H9 (cell line): ENCODE measurements around the gene GTF3C1. TPM values are rescaled to one million over a fixed set of nuclear protein-coding genes. Genes with fewer than 3 reads are reported as not detected.

Experiments
- DNase-seq: peaks from one replicate; pipeline ENCODE4 v3.0.0-alpha.2; 2017
- H2AFZ ChIP-seq: one replicate; pipeline ENCODE4 v1.6.1; 2013; ENCODE audit warnings: mild to moderate bottlenecking, low read length, control low read depth, moderate library complexity
- H2AK5ac ChIP-seq: 2 replicates; pipeline ENCODE4 v1.6.1; 2013; ENCODE audit warnings: low read length, control low read depth, mixed read lengths; ENCODE audit not compliant: insufficient read length
- H2BK120ac ChIP-seq: one replicate; pipeline ENCODE4 v1.6.1; 2013; ENCODE audit warnings: low read depth, mild to moderate bottlenecking, low read length, control low read depth, inconsistent platforms; ENCODE audit not compliant: poor library complexity, severe bottlenecking
- H2BK12ac ChIP-seq: 2 replicates; pipeline ENCODE4 v1.6.1; 2013; ENCODE audit warnings: low read length, control low read depth, mixed read lengths, low read depth; ENCODE audit not compliant: insufficient read length
- H2BK15ac ChIP-seq: 2 replicates; pipeline ENCODE4 v1.6.1; 2013; ENCODE audit warnings: low read depth, low read length, control low read depth
- H2BK20ac ChIP-seq: one replicate; pipeline ENCODE4 v1.6.1; 2013; ENCODE audit warnings: low read depth, mild to moderate bottlenecking, low read length, control low read depth, inconsistent platforms; ENCODE audit not compliant: poor library complexity, severe bottlenecking
- H2BK5ac ChIP-seq: 2 replicates; pipeline ENCODE4 v1.6.1; 2013; ENCODE audit warnings: low read length, control low read depth, mixed read lengths; ENCODE audit not compliant: insufficient read length
- H3K14ac ChIP-seq: 2 replicates; pipeline ENCODE4 v1.6.1; 2013; ENCODE audit warnings: low read length, control low read depth; ENCODE audit not compliant: insufficient read depth
- H3K18ac ChIP-seq: 2 replicates; pipeline ENCODE4 v1.6.1; 2013; ENCODE audit warnings: low read depth, mild to moderate bottlenecking, mixed read lengths, low read length, control low read depth; ENCODE audit not compliant: insufficient read length
- H3K23ac ChIP-seq: 2 replicates; pipeline ENCODE4 v1.6.1; 2013; ENCODE audit warnings: low read length, control low read depth, mixed read lengths, low read depth; ENCODE audit not compliant: insufficient read length
- H3K23me2 ChIP-seq: 2 replicates; pipeline ENCODE4 v1.6.1; 2013; ENCODE audit warnings: low read depth, mild to moderate bottlenecking, mixed read lengths, low read length, control low read depth; ENCODE audit not compliant: insufficient read length, poor library complexity, severe bottlenecking
- H3K27ac ChIP-seq: 2 replicates; pipeline ENCODE4 v1.5.1; 2013; ENCODE audit warnings: low read length, control low read depth, mixed read lengths, low read depth; ENCODE audit not compliant: insufficient read length
- H3K27me3 ChIP-seq: 2 replicates; pipeline ENCODE4 v1.6.1; 2013; ENCODE audit warnings: low read length, control low read depth, inconsistent platforms; ENCODE audit not compliant: insufficient read depth
- H3K4ac ChIP-seq: 2 replicates; pipeline ENCODE4 v1.6.1; 2013; ENCODE audit warnings: low read depth, mild to moderate bottlenecking, control low read depth, inconsistent platforms, low read length, moderate library complexity
- H3K4me1 ChIP-seq: 2 replicates; pipeline ENCODE4 v1.6.1; 2013; ENCODE audit warnings: low read length, control low read depth, inconsistent platforms; ENCODE audit not compliant: insufficient read depth
- H3K4me2 ChIP-seq: 2 replicates; pipeline ENCODE4 v1.6.1; 2013; ENCODE audit warnings: low read length, control low read depth, mixed read lengths; ENCODE audit not compliant: insufficient read length, insufficient read depth
- H3K56ac ChIP-seq: 2 replicates; pipeline ENCODE4 v1.6.1; 2013; ENCODE audit warnings: low read depth, mild to moderate bottlenecking, mixed read lengths, low read length, control low read depth; ENCODE audit not compliant: insufficient read length
- H3K79me1 ChIP-seq: 2 replicates; pipeline ENCODE4 v1.6.1; 2013; ENCODE audit warnings: low read depth, mild to moderate bottlenecking, moderate library complexity, low read length, control low read depth, inconsistent platforms; ENCODE audit not compliant: insufficient read depth, poor library complexity, severe bottlenecking
- H3K79me2 ChIP-seq: 2 replicates; pipeline ENCODE4 v1.6.1; 2013; ENCODE audit warnings: low read length, control low read depth, inconsistent platforms; ENCODE audit not compliant: insufficient read depth
- H3K9ac ChIP-seq: 2 replicates; pipeline ENCODE4 v1.6.1; 2013; ENCODE audit warnings: low read length, control low read depth, mixed read lengths; ENCODE audit not compliant: insufficient read length; ENCODE audit errors: extremely low read depth
- H3K9me3 ChIP-seq: one replicate; pipeline ENCODE4 v1.6.1; 2013; ENCODE audit warnings: low read depth, low read length, inconsistent platforms; ENCODE audit not compliant: control insufficient read depth
- H3T11ph ChIP-seq: one replicate; pipeline ENCODE4 v1.6.1; 2013; ENCODE audit warnings: mild to moderate bottlenecking, low read length, control low read depth, inconsistent platforms
- H4K20me1 ChIP-seq: one replicate; pipeline ENCODE4 v1.6.1; 2013; ENCODE audit not compliant: control insufficient read depth, insufficient read length, insufficient read depth
- H4K5ac ChIP-seq: 2 replicates; pipeline ENCODE4 v1.6.1; 2013; ENCODE audit warnings: low read depth, mild to moderate bottlenecking, mixed read lengths, low read length, control low read depth; ENCODE audit not compliant: insufficient read length
- H4K8ac ChIP-seq: replicated peaks from 2 replicates; pipeline ENCODE4 v1.6.1; 2013; ENCODE audit warnings: low read length, control low read depth, mixed read lengths, low read depth; ENCODE audit not compliant: insufficient read length
- H4K91ac ChIP-seq: 2 replicates; pipeline ENCODE4 v1.6.1; 2013; ENCODE audit warnings: low read depth, mild to moderate bottlenecking, moderate library complexity, mixed read lengths, low read length, control low read depth; ENCODE audit not compliant: insufficient read length
- H3K27ac Mint-ChIP-seq, 3 experiments: 2 replicates in 2 of 3; 3 replicates in 1 of 3; pipeline ENCODE4 v1.8.0; 2020 to 2021; ENCODE audit warnings: mixed read lengths in 3 of 3, mild to moderate bottlenecking in 1 of 3, moderate library complexity in 1 of 3
- H3K27me3 Mint-ChIP-seq: 2 replicates; pipeline ENCODE4 v1.8.0; 2021; ENCODE audit warnings: low read depth, mild to moderate bottlenecking, moderate library complexity, mixed read lengths
- H3K36me3 Mint-ChIP-seq, 3 experiments: 2 replicates in 2 of 3; 3 replicates in 1 of 3; pipeline ENCODE4 v1.8.0; 2020 to 2021; ENCODE audit warnings: low read depth in 3 of 3, mixed read lengths in 3 of 3; ENCODE audit not compliant: insufficient read depth in 1 of 3
- H3K4me1 Mint-ChIP-seq, 2 experiments: 2 replicates each; pipeline ENCODE4 v1.8.0; 2020; ENCODE audit warnings: mixed read lengths in 2 of 2
- H3K4me3 Mint-ChIP-seq, 2 experiments: 2 replicates in 1 of 2; 3 replicates in 1 of 2; pipeline ENCODE4 v1.8.0; 2020 to 2021; ENCODE audit warnings: mild to moderate bottlenecking in 2 of 2, mixed read lengths in 2 of 2, moderate library complexity in 1 of 2
- H3K9me3 Mint-ChIP-seq, 2 experiments: 2 replicates in 1 of 2; 3 replicates in 1 of 2; pipeline ENCODE4 v1.8.0; 2020; ENCODE audit warnings: mild to moderate bottlenecking in 2 of 2, mixed read lengths in 2 of 2, moderate library complexity in 1 of 2
- CTCF ChIP-seq: fragments of 200-600 bp; sonication (generic); conservative IDR thresholded peaks from 3 replicates; pipeline ENCODE4 v1.8.0; 2021; ENCODE audit warnings: antibody characterized with exemption, mild to moderate bottlenecking
- WGBS: extraction: QIAGEN DNeasy Blood & Tissue Kit; methylation state at CpG from one replicate; pipeline ENCODE4 v1.1.7; 2013; ENCODE audit warnings: missing lambda C conversion rate, low lambda C conversion rate, mixed read lengths; ENCODE audit not compliant: insufficient read length; ENCODE audit errors: extremely low coverage; 5-methylcytosine and 5-hydroxymethylcytosine counted together
- total RNA-seq: library from RNA; stranded (reverse); gene quantifications from 2 replicates; pipeline ENCODE4 v1.2.1, GENCODE V29; 2021

GTF3C1 gene
- total RNA-seq, 1 experiment from 2014 or later = 113 TPM

- Histone ChIP-seq H2BK5ac (no peak overlapping the region), H3K79me2 (no peaks in the 10 kb centered on the region), H4K8ac (no peak overlapping the region), H3K9ac (no peak overlapping the region), H4K91ac (no peak overlapping the region), H2BK15ac (no peak overlapping the region), H2AFZ (no peak overlapping the region), H4K20me1 (no peaks in the 10 kb centered on the region), H3K14ac (no peak overlapping the region), H3K79me1 (no peaks in the 10 kb centered on the region), H2BK12ac (no peak overlapping the region), H3K9me3 (no peaks in the 10 kb centered on the region), H3K4me2 (no peak overlapping the region), H3K56ac (no peak overlapping the region), H3K27me3 (no peaks in the 10 kb centered on the region), H2BK120ac (no peak overlapping the region), H2AK5ac (no peak overlapping the region), H3K4ac (no peak overlapping the region), H4K5ac (no peak overlapping the region), H3T11ph (no peak overlapping the region), H3K27ac (no peak overlapping the region), H3K23me2 (no peaks in the 10 kb centered on the region), H3K23ac (no peak overlapping the region), H3K18ac (no peak overlapping the region), H2BK20ac (no peak overlapping the region), H3K4me1 (no peaks in the 10 kb centered on the region)
- Mint-ChIP-seq H3K9me3 (no peaks in the 10 kb centered on the region), H3K4me1 (no peaks in the 10 kb centered on the region), H3K27ac (no peak overlapping the region), H3K36me3 (peaks cover 47 to 98% (median 89%) of the 10 kb centered on the region in 3 experiments), H3K27me3 (no peaks in the 10 kb centered on the region), H3K4me3 (no peak overlapping the region)
- TF ChIP-seq CTCF = no peak
- DNase-seq = no peak
- no CpG with 5 or more reads among the region's 11 CpGs for WGBS
Observed at GRCh38 chr16:27485811-27486210, 63.9 kb downstream of the GTF3C1 start.
